Hepatocyte (in vitro differentiated cells): ENCODE results near the gene OR4C5. TPM values are rescaled to one million over a fixed set of nuclear protein-coding genes. Genes with fewer than 3 reads are reported as not detected.
"Not testable (repeated sequence)": the region's sequence is repeated elsewhere in the genome, so short reads cannot be mapped to it uniquely, and the experiment has no call there.

Experiments
- DNase-seq: peaks from one replicate; pipeline ENCODE4 v3.0.0-alpha.2; 2016; ENCODE audit warnings: low spot score
- H2AFZ ChIP-seq: fragments of 200-600 bp; sonication (generic); 2 replicates; pipeline ENCODE4 v1.6.0; 2016; ENCODE audit warnings: antibody characterized with exemption, mild to moderate bottlenecking
- H3K27ac ChIP-seq: fragments of 200-600 bp; sonication (generic); 2 replicates; pipeline ENCODE4 v1.5.1; 2016; ENCODE audit warnings: mild to moderate bottlenecking
- H3K27me3 ChIP-seq: fragments of 200-600 bp; sonication (generic); 2 replicates; pipeline ENCODE4 v1.6.1; 2016
- H3K36me3 ChIP-seq: fragments of 200-600 bp; sonication (generic); replicated peaks from 2 replicates; pipeline ENCODE4 v1.5.1; 2016; ENCODE audit warnings: low read depth; ENCODE audit not compliant: insufficient read depth
- H3K4me1 ChIP-seq: fragments of 200-600 bp; sonication (generic); 2 replicates; pipeline ENCODE4 v1.5.1; 2016; ENCODE audit warnings: mild to moderate bottlenecking, moderate library complexity; ENCODE audit not compliant: insufficient read depth
- H3K4me2 ChIP-seq: fragments of 200-600 bp; sonication (generic); 2 replicates; pipeline ENCODE4 v1.6.0; 2016
- H3K4me3 ChIP-seq: fragments of 200-600 bp; sonication (generic); 2 replicates; pipeline ENCODE4 v1.5.1; 2016; ENCODE audit warnings: mild to moderate bottlenecking
- H3K79me2 ChIP-seq: fragments of 200-600 bp; sonication (generic); 2 replicates; pipeline ENCODE4 v1.6.0; 2017; ENCODE audit warnings: mild to moderate bottlenecking
- H3K9me2 ChIP-seq: fragments of 200-600 bp; sonication (generic); replicated peaks from 2 replicates; pipeline ENCODE4 v1.6.0; 2017; ENCODE audit warnings: mild to moderate bottlenecking; ENCODE audit not compliant: insufficient read depth
- H3K9me3 ChIP-seq: fragments of 200-600 bp; sonication (generic); 2 replicates; pipeline ENCODE4 v1.5.1; 2016; ENCODE audit warnings: low read depth, mild to moderate bottlenecking
- H4K20me1 ChIP-seq: fragments of 200-600 bp; sonication (generic); 2 replicates; pipeline ENCODE4 v1.6.0; 2016; ENCODE audit warnings: mild to moderate bottlenecking; ENCODE audit not compliant: insufficient read depth, poor library complexity, severe bottlenecking
- CTCF ChIP-seq: fragments of 200-600 bp; sonication (generic); IDR thresholded peaks from 2 replicates; pipeline ENCODE4 v1.5.1; 2016; ENCODE audit warnings: antibody characterized with exemption, mild to moderate bottlenecking; ENCODE audit not compliant: poor library complexity
- EZH2 ChIP-seq: fragments of 200-600 bp; sonication (generic); IDR thresholded peaks from 2 replicates; pipeline ENCODE4 v1.6.1; 2016; ENCODE audit warnings: antibody characterized with exemption, mild to moderate bottlenecking, borderline replicate concordance
- EZH2phosphoT487 ChIP-seq: fragments of 200-600 bp; sonication (generic); IDR thresholded peaks from one replicate; pipeline ENCODE4 v1.6.1; 2018; ENCODE audit warnings: antibody characterized with exemption, mild to moderate bottlenecking, low read depth, moderate library complexity; ENCODE audit not compliant: unreplicated experiment, severe bottlenecking
- WGBS: methylation state at CpG from one replicate; pipeline ENCODE4 v1.1.6; 2016; ENCODE audit warnings: low lambda C conversion rate; ENCODE audit errors: missing lambda C conversion rate; 5-methylcytosine and 5-hydroxymethylcytosine counted together
- polyA plus RNA-seq: library from polyadenylated mRNA; unstranded; fragments of >200 nt; fragmentation: Nextera tagmentation; extraction: Ambion mirVana; gene quantifications from 2 replicates; pipeline ENCODE4 v1.2.1, GENCODE V29; 2016
- total RNA-seq: library from RNA; depleted of rRNA; stranded (reverse); fragments of >200 nt; gene quantifications from 2 replicates; pipeline ENCODE4 v1.2.3, GENCODE V29; 2014

OR4C5 gene
- total RNA-seq, result not detected in 2 replicates
- not detected in 2 replicates for polyA plus RNA-seq

- H4K20me1 ChIP-seq, result no peaks in the 10 kb centered on the region
- no peak within 1 kb of the TSS for H3K4me2 ChIP-seq
- H3K9me2 ChIP-seq, result no peaks in the 10 kb centered on the region
- no peaks in the 10 kb centered on the region for H3K9me3 ChIP-seq
- no peak for DNase-seq
- H3K4me1 ChIP-seq, result no peaks in the 10 kb centered on the region
- H3K4me3 ChIP-seq, result no peak within 1 kb of the TSS
- H3K27ac ChIP-seq, result no peak within 1 kb of the TSS
- WGBS, result 73% methylated on average over 2 of the region's 2 CpGs
- no peak within 1 kb of the TSS for H2AFZ ChIP-seq
- H3K79me2 ChIP-seq, result no peaks in the 10 kb centered on the region
- no peak for TF ChIP-seq CTCF
- no peak for TF ChIP-seq EZH2phosphoT487
- TF ChIP-seq EZH2, result no peak
- H3K27me3 ChIP-seq, result no peaks in the 10 kb centered on the region
- H3K36me3 ChIP-seq, result no peaks in the 10 kb centered on the region
Measured at GRCh38 chr11:48366365-48366764, at the start of gene OR4C5. Gene OR4C5, minus strand, starts transcription at chr11:48366465. Its CDS starts 0 bp downstream, at chr11:48366465.

GRCh38 chr11:48384670-48385069 is 18.4 kb upstream of the OR4C5 start:
- Histone ChIP-seq H4K20me1 (no peaks in the 10 kb centered on the region), H3K36me3 (no peaks in the 10 kb centered on the region), H3K4me3 (no peak overlapping the region), H2AFZ (no peak overlapping the region), H3K79me2 (no peaks in the 10 kb centered on the region), H3K9me2 (no peaks in the 10 kb centered on the region), H3K9me3 (no peaks in the 10 kb centered on the region), H3K27me3 (no peaks in the 10 kb centered on the region), H3K4me1 (no peaks in the 10 kb centered on the region), H3K4me2 (no peak overlapping the region), H3K27ac (no peak overlapping the region)
- 55% methylated on average over 4 of the region's 4 CpGs for WGBS
- DNase-seq, result no peak
- TF ChIP-seq EZH2, result no peak
- no peak for TF ChIP-seq EZH2phosphoT487
- TF ChIP-seq CTCF, result no peak

- not testable (repeated sequence) for H3K27me3 ChIP-seq, H3K36me3 ChIP-seq, DNase-seq, H3K9me2 ChIP-seq, H3K4me2 ChIP-seq, H2AFZ ChIP-seq, H3K4me1 ChIP-seq, H3K27ac ChIP-seq, H3K4me3 ChIP-seq, H3K79me2 ChIP-seq, H4K20me1 ChIP-seq, H3K9me3 ChIP-seq
- WGBS, result 44% methylated on average over 2 of the region's 2 CpGs
Measured at GRCh38 chr11:48384151-48384550, 17.9 kb upstream of the OR4C5 start.

- H2AFZ ChIP-seq, H3K4me1 ChIP-seq, H3K9me2 ChIP-seq, DNase-seq, H3K27me3 ChIP-seq, H3K4me3 ChIP-seq, H3K4me2 ChIP-seq, H3K79me2 ChIP-seq, H3K36me3 ChIP-seq, H3K27ac ChIP-seq, H4K20me1 ChIP-seq, H3K9me3 ChIP-seq: not testable (repeated sequence)
- WGBS, result 36% methylated on average over 2 of the region's 2 CpGs
Measured at GRCh38 chr11:48361289-48361688, 5.0 kb downstream of the OR4C5 start.

- no peak overlapping the region for H3K27ac ChIP-seq
- H3K4me2 ChIP-seq, result no peak overlapping the region
- H3K4me1 ChIP-seq, result no peaks in the 10 kb centered on the region
- H4K20me1 ChIP-seq, result no peaks in the 10 kb centered on the region
- no peak overlapping the region for H3K4me3 ChIP-seq
- H3K27me3 ChIP-seq, result no peaks in the 10 kb centered on the region
- no peaks in the 10 kb centered on the region for H3K9me2 ChIP-seq
- 81% methylated on average over 1 of the region's 1 CpG for WGBS
- DNase-seq, result no peak
- no peaks in the 10 kb centered on the region for H3K79me2 ChIP-seq
- TF ChIP-seq CTCF (no peak), EZH2 (no peak), EZH2phosphoT487 (no peak)
- H3K36me3 ChIP-seq, result no peaks in the 10 kb centered on the region
- H3K9me3 ChIP-seq, result no peaks in the 10 kb centered on the region
- no peak overlapping the region for H2AFZ ChIP-seq
Measured at GRCh38 chr11:48354677-48355076, 11.6 kb downstream of the OR4C5 start.
